GM23338 (cell line): Measurements from ENCODE around the gene LXN. TPM values are rescaled to one million over a fixed set of nuclear protein-coding genes. Genes with fewer than 3 reads are reported as not detected.

Experiments
- ATAC-seq: fragments of 200-7000 bp; cut with Tn5 transposase; 3 replicates; pipeline ENCODE4 v1.9.1; 2020
- DNase-seq: peaks from one replicate; pipeline ENCODE4 v3.0.0-alpha.2; 2015; ENCODE audit warnings: low spot score
- H2AFZ ChIP-seq: fragments of 200-600 bp; sonication (generic); 2 replicates; pipeline ENCODE4 v1.8.0; 2016; ENCODE audit warnings: antibody characterized with exemption, mild to moderate bottlenecking, moderate library complexity
- H3F3A ChIP-seq: fragments of 200-600 bp; sonication (generic); replicated peaks from 2 replicates; pipeline ENCODE4 v1.8.0; 2017; ENCODE audit warnings: antibody characterized with exemption, mixed run types, low read depth
- H3K27ac ChIP-seq: fragments of 200-600 bp; sonication (generic); 2 replicates; pipeline ENCODE4 v1.6.1; 2016; ENCODE audit warnings: low read depth
- H3K27me3 ChIP-seq: fragments of 200-600 bp; sonication (generic); 2 replicates; pipeline ENCODE4 v1.8.0; 2016; ENCODE audit warnings: mild to moderate bottlenecking, mixed run types, moderate library complexity; ENCODE audit not compliant: insufficient read depth
- H3K36me3 ChIP-seq: fragments of 200-600 bp; sonication (generic); 2 replicates; pipeline ENCODE4 v1.8.0; 2016; ENCODE audit warnings: mild to moderate bottlenecking; ENCODE audit not compliant: insufficient read depth
- H3K4me1 ChIP-seq: fragments of 200-600 bp; sonication (generic); 2 replicates; pipeline ENCODE4 v1.8.0; 2016; ENCODE audit warnings: mild to moderate bottlenecking, moderate library complexity; ENCODE audit not compliant: insufficient read depth
- H3K4me2 ChIP-seq: fragments of 200-600 bp; sonication (generic); 2 replicates; pipeline ENCODE4 v1.7.1; 2017; ENCODE audit warnings: mixed run types
- H3K4me3 ChIP-seq: fragments of 200-600 bp; sonication (generic); 2 replicates; pipeline ENCODE4 v1.6.1; 2016; ENCODE audit warnings: mixed run types
- H3K79me2 ChIP-seq: fragments of 200-600 bp; sonication (generic); replicated peaks from 2 replicates; pipeline ENCODE4 v1.8.0; 2017; ENCODE audit warnings: mild to moderate bottlenecking; ENCODE audit not compliant: insufficient read depth
- H3K9me2 ChIP-seq: fragments of 200-600 bp; sonication (generic); 2 replicates; pipeline ENCODE4 v1.8.0; 2017; ENCODE audit not compliant: insufficient read depth
- H4K20me1 ChIP-seq: fragments of 200-600 bp; sonication (generic); replicated peaks from 2 replicates; pipeline ENCODE4 v1.8.0; 2017; ENCODE audit warnings: mild to moderate bottlenecking; ENCODE audit not compliant: insufficient read depth
- H3K27ac Mint-ChIP-seq: 2 replicates; pipeline ENCODE4 v1.8.0; 2020; ENCODE audit warnings: inconsistent platforms, mild to moderate bottlenecking, moderate library complexity, mixed read lengths
- H3K27me3 Mint-ChIP-seq: 3 replicates; pipeline ENCODE4 v1.8.0; 2022; ENCODE audit warnings: low read depth, mild to moderate bottlenecking, moderate library complexity, mixed read lengths, inconsistent platforms; ENCODE audit not compliant: insufficient read depth, poor library complexity
- H3K36me3 Mint-ChIP-seq: 3 replicates; pipeline ENCODE4 v1.8.0; 2021; ENCODE audit warnings: low read depth, mild to moderate bottlenecking, inconsistent platforms, moderate library complexity, mixed read lengths
- H3K4me1 Mint-ChIP-seq: 3 replicates; pipeline ENCODE4 v1.8.0; 2020; ENCODE audit warnings: mild to moderate bottlenecking, inconsistent platforms, mixed read lengths
- H3K4me3 Mint-ChIP-seq: 3 replicates; pipeline ENCODE4 v1.8.0; 2021; ENCODE audit warnings: moderate library complexity, mild to moderate bottlenecking, inconsistent platforms, mixed read lengths
- H3K9me3 Mint-ChIP-seq: 3 replicates; pipeline ENCODE4 v1.8.0; 2020; ENCODE audit warnings: moderate library complexity, mild to moderate bottlenecking, inconsistent platforms, mixed read lengths
- CREB1 ChIP-seq: fragments of 250-450 bp; sonication (Bioruptor Pico); IDR thresholded peaks from 2 replicates; pipeline ENCODE4 v1.5.0; 2020; ENCODE audit warnings: low read depth, mild to moderate bottlenecking, moderate library complexity
- EZH2 ChIP-seq: fragments of 200-600 bp; sonication (generic); IDR thresholded peaks from one replicate; pipeline ENCODE4 v1.8.0; 2017; ENCODE audit warnings: antibody characterized with exemption, mild to moderate bottlenecking, low read depth; ENCODE audit not compliant: unreplicated experiment
- EZH2phosphoT487 ChIP-seq: fragments of 200-600 bp; sonication (generic); IDR thresholded peaks from one replicate; pipeline ENCODE4 v1.8.1; 2018; ENCODE audit warnings: antibody characterized with exemption; ENCODE audit not compliant: unreplicated experiment
- JUNB ChIP-seq: IDR thresholded peaks from one replicate; pipeline ENCODE4 v1.6.1; 2016; ENCODE audit warnings: antibody characterized with exemption; ENCODE audit not compliant: unreplicated experiment
- NANOG ChIP-seq: IDR thresholded peaks from 2 replicates; pipeline ENCODE4 v1.6.1; 2016; ENCODE audit warnings: antibody characterized with exemption, borderline replicate concordance
- POLR2AphosphoS5 ChIP-seq: IDR thresholded peaks from 2 replicates; pipeline ENCODE4 v1.6.1; 2016; ENCODE audit warnings: antibody characterized with exemption, low read depth
- STAT1 ChIP-seq: IDR thresholded peaks from one replicate; pipeline ENCODE4 v1.6.1; 2016; ENCODE audit warnings: antibody characterized with exemption; ENCODE audit not compliant: unreplicated experiment
- ZNF114 ChIP-seq: fragments of 250-450 bp; sonication (Bioruptor Pico); IDR thresholded peaks from 2 replicates; pipeline ENCODE4 v1.5.0; 2020; ENCODE audit warnings: mild to moderate bottlenecking, moderate library complexity
- ZNF331 ChIP-seq: fragments of 250-450 bp; sonication (Bioruptor Pico); IDR thresholded peaks from 2 replicates; pipeline ENCODE4 v1.5.0; 2020; ENCODE audit warnings: low read depth, mild to moderate bottlenecking, moderate library complexity
- polyA plus RNA-seq: library from polyadenylated mRNA; unstranded; fragments of >200 nt; fragmentation: Nextera tagmentation; extraction: Ambion mirVana; gene quantifications from 2 replicates; pipeline ENCODE4 v1.2.1, GENCODE V29; 2016
- total RNA-seq: library from RNA; depleted of rRNA; stranded (reverse); fragments of >200 nt; shearing (Covaris generic); gene quantifications from 2 replicates; pipeline ENCODE4 v1.2.3, GENCODE V29; 2014
- TF ChIP-seq, protein P1 (sequence below), 2 experiments: fragments of 200-600 bp in 1 of 2; sonication (generic) in 1 of 2; conservative IDR thresholded peaks; 2 replicates each; pipeline versions ENCODE4 v1.5.1 to v1.6.1; 2016 to 2017; ENCODE audit warnings: antibody characterized with exemption in 2 of 2, low read depth in 2 of 2, mild to moderate bottlenecking in 2 of 2, moderate library complexity in 1 of 2
- TF ChIP-seq, protein P2 (sequence below): fragments of 250-450 bp; sonication (Bioruptor Pico); IDR thresholded peaks from 2 replicates; pipeline ENCODE4 v1.5.0; 2020; ENCODE audit warnings: mild to moderate bottlenecking, moderate library complexity
- TF ChIP-seq, protein P3 (sequence below): IDR thresholded peaks from 2 replicates; pipeline ENCODE4 v1.6.1; 2016; ENCODE audit warnings: antibody characterized with exemption
- TF ChIP-seq, protein P4 (sequence below): IDR thresholded peaks from one replicate; pipeline ENCODE4 v1.6.1; 2018; ENCODE audit warnings: antibody characterized with exemption; ENCODE audit not compliant: unreplicated experiment

The LXN gene
- total and polyA plus RNA-seq, 2 experiments from 2014 or later, result 5.6 to 10.0 TPM

DNA sequence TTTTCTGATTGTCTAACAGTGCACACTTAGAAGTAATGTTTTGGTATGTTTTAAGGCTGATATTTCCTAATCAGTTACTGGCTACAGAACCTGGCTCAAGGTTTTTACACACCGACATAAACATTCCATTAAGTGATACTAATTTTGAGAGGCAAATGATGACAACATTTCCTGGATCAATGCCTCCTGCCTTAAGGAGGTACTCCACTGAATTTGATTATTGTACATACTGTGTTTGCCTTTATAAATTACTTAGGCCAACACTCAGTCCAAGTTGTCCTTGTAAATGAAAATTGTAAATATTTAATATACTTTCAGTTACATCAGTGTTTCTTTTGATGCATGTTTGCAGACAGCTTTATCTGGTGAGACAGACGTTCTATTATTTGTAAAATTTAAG lies 24.2 kb upstream of the LXN start:
- H3K4me3 ChIP-seq, result no peak overlapping the region
- H3K4me1 ChIP-seq, result no peaks in the 10 kb centered on the region
- H3K4me3 Mint-ChIP-seq, result no peak overlapping the region
- no peaks in the 10 kb centered on the region for H3K9me3 Mint-ChIP-seq
- no peaks in the 10 kb centered on the region for H3K27me3 ChIP-seq
- no peak overlapping the region for H3K27ac ChIP-seq
- no peak overlapping the region for H3K27ac Mint-ChIP-seq
- no peak overlapping the region for H3K4me2 ChIP-seq
- H3K27me3 Mint-ChIP-seq, result no peaks in the 10 kb centered on the region
- TF ChIP-seq EZH2phosphoT487 (no peak), CREB1 (CRISPR knock-in tag) (no peak), NANOG (no peak), STAT1 (no peak), EZH2 (no peak), POLR2AphosphoS5 (no peak), ZNF331 (CRISPR knock-in tag) (no peak), ZNF114 (CRISPR knock-in tag) (no peak), JUNB (no peak)
- TF ChIP-seq, protein P1, sequence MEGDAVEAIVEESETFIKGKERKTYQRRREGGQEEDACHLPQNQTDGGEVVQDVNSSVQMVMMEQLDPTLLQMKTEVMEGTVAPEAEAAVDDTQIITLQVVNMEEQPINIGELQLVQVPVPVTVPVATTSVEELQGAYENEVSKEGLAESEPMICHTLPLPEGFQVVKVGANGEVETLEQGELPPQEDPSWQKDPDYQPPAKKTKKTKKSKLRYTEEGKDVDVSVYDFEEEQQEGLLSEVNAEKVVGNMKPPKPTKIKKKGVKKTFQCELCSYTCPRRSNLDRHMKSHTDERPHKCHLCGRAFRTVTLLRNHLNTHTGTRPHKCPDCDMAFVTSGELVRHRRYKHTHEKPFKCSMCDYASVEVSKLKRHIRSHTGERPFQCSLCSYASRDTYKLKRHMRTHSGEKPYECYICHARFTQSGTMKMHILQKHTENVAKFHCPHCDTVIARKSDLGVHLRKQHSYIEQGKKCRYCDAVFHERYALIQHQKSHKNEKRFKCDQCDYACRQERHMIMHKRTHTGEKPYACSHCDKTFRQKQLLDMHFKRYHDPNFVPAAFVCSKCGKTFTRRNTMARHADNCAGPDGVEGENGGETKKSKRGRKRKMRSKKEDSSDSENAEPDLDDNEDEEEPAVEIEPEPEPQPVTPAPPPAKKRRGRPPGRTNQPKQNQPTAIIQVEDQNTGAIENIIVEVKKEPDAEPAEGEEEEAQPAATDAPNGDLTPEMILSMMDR (conservative IDR thresholded peaks at IDR 0.05; ENCODE audit: low read depth in 2 of 2), result no peak
- TF ChIP-seq, protein P2, sequence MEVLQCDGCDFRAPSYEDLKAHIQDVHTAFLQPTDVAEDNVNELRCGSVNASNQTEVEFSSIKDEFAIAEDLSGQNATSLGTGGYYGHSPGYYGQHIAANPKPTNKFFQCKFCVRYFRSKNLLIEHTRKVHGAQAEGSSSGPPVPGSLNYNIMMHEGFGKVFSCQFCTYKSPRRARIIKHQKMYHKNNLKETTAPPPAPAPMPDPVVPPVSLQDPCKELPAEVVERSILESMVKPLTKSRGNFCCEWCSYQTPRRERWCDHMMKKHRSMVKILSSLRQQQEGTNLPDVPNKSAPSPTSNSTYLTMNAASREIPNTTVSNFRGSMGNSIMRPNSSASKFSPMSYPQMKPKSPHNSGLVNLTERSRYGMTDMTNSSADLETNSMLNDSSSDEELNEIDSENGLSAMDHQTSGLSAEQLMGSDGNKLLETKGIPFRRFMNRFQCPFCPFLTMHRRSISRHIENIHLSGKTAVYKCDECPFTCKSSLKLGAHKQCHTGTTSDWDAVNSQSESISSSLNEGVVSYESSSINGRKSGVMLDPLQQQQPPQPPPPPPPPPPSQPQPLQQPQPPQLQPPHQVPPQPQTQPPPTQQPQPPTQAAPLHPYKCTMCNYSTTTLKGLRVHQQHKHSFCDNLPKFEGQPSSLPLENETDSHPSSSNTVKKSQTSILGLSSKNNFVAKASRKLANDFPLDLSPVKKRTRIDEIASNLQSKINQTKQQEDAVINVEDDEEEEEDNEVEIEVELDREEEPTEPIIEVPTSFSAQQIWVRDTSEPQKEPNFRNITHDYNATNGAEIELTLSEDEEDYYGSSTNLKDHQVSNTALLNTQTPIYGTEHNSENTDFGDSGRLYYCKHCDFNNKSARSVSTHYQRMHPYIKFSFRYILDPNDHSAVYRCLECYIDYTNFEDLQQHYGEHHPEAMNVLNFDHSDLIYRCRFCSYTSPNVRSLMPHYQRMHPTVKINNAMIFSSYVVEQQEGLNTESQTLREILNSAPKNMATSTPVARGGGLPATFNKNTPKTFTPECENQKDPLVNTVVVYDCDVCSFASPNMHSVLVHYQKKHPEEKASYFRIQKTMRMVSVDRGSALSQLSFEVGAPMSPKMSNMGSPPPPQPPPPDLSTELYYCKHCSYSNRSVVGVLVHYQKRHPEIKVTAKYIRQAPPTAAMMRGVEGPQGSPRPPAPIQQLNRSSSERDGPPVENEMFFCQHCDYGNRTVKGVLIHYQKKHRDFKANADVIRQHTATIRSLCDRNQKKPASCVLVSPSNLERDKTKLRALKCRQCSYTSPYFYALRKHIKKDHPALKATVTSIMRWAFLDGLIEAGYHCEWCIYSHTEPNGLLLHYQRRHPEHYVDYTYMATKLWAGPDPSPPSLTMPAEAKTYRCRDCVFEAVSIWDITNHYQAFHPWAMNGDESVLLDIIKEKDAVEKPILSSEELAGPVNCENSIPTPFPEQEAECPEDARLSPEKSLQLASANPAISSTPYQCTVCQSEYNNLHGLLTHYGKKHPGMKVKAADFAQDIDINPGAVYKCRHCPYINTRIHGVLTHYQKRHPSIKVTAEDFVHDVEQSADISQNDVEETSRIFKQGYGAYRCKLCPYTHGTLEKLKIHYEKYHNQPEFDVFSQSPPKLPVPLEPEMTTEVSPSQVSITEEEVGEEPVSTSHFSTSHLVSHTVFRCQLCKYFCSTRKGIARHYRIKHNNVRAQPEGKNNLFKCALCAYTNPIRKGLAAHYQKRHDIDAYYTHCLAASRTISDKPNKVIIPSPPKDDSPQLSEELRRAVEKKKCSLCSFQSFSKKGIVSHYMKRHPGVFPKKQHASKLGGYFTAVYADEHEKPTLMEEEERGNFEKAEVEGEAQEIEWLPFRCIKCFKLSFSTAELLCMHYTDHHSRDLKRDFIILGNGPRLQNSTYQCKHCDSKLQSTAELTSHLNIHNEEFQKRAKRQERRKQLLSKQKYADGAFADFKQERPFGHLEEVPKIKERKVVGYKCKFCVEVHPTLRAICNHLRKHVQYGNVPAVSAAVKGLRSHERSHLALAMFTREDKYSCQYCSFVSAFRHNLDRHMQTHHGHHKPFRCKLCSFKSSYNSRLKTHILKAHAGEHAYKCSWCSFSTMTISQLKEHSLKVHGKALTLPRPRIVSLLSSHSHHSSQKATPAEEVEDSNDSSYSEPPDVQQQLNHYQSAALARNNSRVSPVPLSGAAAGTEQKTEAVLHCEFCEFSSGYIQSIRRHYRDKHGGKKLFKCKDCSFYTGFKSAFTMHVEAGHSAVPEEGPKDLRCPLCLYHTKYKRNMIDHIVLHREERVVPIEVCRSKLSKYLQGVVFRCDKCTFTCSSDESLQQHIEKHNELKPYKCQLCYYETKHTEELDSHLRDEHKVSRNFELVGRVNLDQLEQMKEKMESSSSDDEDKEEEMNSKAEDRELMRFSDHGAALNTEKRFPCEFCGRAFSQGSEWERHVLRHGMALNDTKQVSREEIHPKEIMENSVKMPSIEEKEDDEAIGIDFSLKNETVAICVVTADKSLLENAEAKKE (CRISPR knock-in tag), result no peak
- TF ChIP-seq, protein P3, sequence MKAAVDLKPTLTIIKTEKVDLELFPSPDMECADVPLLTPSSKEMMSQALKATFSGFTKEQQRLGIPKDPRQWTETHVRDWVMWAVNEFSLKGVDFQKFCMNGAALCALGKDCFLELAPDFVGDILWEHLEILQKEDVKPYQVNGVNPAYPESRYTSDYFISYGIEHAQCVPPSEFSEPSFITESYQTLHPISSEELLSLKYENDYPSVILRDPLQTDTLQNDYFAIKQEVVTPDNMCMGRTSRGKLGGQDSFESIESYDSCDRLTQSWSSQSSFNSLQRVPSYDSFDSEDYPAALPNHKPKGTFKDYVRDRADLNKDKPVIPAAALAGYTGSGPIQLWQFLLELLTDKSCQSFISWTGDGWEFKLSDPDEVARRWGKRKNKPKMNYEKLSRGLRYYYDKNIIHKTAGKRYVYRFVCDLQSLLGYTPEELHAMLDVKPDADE, result no peak
- TF ChIP-seq, protein P4, sequence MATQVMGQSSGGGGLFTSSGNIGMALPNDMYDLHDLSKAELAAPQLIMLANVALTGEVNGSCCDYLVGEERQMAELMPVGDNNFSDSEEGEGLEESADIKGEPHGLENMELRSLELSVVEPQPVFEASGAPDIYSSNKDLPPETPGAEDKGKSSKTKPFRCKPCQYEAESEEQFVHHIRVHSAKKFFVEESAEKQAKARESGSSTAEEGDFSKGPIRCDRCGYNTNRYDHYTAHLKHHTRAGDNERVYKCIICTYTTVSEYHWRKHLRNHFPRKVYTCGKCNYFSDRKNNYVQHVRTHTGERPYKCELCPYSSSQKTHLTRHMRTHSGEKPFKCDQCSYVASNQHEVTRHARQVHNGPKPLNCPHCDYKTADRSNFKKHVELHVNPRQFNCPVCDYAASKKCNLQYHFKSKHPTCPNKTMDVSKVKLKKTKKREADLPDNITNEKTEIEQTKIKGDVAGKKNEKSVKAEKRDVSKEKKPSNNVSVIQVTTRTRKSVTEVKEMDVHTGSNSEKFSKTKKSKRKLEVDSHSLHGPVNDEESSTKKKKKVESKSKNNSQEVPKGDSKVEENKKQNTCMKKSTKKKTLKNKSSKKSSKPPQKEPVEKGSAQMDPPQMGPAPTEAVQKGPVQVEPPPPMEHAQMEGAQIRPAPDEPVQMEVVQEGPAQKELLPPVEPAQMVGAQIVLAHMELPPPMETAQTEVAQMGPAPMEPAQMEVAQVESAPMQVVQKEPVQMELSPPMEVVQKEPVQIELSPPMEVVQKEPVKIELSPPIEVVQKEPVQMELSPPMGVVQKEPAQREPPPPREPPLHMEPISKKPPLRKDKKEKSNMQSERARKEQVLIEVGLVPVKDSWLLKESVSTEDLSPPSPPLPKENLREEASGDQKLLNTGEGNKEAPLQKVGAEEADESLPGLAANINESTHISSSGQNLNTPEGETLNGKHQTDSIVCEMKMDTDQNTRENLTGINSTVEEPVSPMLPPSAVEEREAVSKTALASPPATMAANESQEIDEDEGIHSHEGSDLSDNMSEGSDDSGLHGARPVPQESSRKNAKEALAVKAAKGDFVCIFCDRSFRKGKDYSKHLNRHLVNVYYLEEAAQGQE, result no peak
- no peak for DNase-seq
- H3F3A ChIP-seq, result no peaks in the 10 kb centered on the region
- H2AFZ ChIP-seq, result no peak overlapping the region
- no peaks in the 10 kb centered on the region for H3K36me3 ChIP-seq
- no peaks in the 10 kb centered on the region for H3K9me2 ChIP-seq
- no peaks in the 10 kb centered on the region for H3K4me1 Mint-ChIP-seq
- H3K79me2 ChIP-seq, result no peaks in the 10 kb centered on the region
- ATAC-seq, result no peak
- H3K36me3 Mint-ChIP-seq, result peaks cover 22% of the 10 kb centered on the region; the same call in 2 of the 3 replicates
- H4K20me1 ChIP-seq, result no peaks in the 10 kb centered on the region
